ENCODE results near the gene TBC1D7.

Gene TBC1D7
- 7.6 to 15.4 (median 7.9) reads per million in 3 experiments for total RNA-seq

DNA sequence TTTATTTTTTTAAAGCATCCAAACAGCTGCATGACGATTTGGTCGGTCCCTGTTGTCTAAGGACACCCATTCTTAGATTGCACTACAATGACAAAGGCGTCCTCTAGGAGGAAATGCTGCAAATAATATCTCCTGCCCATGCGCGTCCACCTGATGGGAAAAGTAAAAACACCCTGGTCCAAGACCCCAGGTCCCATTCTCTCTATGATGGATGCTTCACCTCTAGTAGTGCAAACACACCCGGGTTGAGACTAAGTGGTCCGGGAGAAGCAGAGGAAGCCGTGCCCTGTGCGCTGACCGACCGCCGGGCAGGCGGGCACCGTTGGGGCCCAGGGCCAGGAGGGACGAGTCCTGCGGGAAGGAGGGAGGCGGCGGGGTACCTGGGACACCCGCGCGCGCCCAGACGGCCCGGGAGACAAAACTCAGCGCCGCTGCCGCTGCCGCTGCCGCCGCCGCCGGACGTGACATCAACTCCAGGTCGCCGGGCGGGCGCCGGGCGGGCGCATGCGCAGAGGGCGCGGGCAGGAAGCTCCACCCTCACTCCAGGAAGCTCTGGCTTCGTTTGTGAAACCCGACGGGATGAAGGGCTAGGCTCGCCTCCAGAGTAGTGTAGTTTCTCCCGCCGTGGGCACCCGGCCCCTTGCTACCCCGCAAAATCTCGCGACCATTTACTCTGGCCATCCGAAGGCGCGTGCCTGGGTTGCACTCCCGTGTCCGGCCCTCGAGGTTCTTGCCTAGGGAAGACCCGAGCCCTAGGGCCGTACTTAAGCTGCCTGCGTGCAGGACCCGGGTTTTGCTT is at the start of gene TBC1D7:
Gene TBC1D7 (minus strand): TSS at position 462 of the 799 bp plus-strand sequence. CDS start 1,639 bp downstream, outside the sequence.
- DNase-seq: peak; percentile 94

DNA sequence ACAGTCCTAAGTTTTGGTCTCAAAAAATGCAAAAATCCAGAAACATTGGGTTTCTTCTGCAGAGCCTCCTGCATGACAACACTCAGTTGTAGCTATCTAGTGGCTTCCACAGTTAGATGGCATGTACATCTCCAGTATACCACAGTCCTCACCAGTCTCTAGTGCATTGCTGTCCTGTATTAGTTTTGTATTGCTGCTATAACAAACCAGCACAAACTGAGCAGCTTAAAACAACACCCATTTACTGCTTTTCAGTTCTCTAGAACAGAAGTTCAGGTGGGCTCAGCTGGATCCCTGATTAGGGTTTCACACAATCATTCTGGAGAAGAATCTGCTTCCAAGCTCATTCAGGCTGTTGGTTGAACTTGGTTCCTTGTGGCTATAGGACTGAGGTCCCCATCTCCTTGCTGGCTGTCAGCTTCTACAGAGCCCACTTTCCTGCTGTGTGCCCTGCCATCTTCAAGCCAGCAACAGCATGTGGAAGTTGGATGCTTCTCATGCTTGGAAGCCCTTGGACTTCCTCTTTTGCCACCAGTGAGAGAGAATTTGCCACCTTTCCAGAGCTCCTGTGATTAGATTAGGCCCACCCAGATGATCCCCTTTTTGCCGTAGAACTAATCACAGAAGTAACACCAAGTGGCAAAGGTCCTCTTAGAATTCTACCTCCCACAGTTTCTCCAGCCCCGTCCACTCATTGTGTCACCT is 48.9 kb upstream of the TBC1D7 start:
- no peak for DNase-seq

DNA sequence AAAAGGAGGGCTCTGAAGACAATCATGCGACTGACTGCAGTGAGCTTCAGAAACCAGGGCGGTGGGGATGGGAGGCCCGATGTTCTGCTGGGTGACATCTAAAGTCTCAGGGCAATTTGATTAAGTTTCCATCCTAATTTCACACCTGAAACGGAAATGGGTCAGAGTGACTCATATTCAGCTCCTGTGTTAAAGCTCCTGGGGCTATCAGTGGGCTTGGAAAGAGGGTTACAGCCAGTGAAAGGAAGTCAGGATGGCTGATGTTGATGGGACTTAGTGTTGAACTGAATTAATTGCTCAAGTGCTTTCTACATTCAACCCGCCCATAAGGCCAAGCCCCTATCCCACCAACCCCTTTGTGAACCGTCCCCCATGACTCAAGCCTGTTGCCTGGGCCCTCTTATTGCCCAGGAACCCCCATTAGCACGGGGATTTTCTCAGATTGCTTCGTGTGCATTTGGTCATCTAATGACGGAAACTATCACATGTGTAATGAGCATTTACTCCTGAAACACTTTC is 47.1 kb upstream of the TBC1D7 start:
- no peak for DNase-seq

DNA sequence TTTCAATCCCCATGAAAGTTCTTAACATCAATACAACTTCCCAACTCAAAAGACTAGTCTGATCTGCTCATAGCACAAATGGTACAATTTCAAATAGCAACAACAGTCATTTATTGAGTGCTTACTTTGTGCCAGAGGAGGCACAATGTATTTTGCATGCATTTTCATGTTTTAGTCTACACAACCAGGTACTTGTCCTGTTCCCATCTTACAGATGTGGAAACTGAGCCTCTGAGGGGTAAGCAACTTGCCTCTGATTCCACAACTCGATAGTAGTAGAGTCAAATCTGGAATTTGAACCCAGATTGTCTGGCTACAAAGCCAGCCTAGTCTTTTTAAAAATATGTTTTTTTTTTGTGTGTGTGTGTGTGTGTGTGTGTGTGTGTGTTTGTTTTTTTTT is 45.6 kb upstream of the TBC1D7 start:
- no peak for DNase-seq

DNA sequence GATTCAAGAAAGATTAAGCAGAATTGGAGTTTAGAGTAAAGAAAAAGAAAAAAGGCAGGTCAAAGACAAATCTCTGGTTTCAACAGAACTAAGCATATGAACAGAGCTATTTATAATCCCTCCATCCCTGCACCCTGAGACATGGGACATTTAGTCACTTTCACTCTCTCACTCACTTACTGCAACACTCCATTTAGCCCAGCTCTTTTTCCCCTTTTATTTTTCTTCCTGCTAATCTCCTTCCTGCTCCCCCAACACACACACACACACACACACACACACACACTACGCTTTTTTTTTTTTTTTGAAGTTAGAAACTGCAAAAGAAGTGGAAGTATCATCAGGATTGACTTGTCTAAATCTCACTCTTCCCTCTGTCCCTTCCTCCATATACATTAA is 45.1 kb upstream of the TBC1D7 start:
- DNase-seq: no peak

DNA sequence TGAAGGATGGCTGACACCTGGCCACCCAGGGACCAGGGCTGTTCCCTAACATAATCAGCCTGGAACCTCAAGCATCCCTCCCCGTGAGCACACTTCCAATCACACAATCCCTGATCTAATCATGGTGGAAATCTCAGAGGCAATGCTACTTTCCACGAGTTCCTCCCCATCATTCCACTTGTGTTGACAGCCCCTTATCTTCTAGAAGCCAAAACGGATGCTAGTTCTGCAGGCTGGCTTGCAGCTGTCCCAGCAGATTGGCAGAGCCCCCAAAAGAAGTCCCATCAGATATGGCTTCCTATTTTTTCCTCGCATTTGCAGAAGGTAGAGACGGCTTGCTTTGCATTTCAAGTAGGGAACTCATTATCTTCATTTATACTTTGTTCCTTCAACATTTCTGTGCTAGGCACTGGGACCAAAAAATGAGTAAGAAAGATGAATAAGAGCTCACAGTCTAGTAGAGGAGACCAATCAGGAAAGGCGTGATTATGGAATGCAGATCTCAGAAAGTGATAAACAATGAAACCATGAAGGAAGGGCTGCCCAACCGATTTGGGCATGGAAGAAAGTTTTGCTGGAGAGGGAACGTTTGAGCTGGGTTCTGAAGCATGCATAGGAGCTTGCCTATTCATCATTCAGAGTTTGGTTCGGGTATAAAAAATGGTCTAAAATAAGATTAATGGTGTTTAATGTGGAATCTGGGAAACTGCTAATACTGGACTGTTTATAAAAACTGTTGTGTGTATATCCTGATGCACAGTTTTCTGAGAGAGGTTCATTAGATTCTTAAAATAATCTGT is 44.6 kb upstream of the TBC1D7 start:
- DNase-seq: no peak

DNA sequence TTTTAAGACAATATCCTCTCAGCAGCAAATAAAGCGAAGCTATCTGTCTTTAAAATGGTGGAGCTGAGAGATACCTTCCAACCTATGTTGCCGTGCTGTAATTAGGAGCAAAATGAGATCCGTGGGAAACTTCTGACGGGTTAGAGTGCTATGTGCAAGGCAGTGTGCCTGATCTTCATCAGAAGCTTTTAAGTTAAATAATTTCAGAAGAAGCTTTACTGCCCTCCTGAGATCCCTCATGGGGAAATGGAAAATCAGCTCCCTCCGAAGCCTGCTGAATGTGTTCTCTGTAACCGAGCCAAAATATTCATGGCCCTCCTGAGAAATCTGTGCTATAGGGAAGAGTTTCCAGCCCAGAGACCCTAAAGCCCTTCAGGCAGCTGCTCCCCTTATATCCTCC is 43.7 kb upstream of the TBC1D7 start:
- no peak for DNase-seq

DNA sequence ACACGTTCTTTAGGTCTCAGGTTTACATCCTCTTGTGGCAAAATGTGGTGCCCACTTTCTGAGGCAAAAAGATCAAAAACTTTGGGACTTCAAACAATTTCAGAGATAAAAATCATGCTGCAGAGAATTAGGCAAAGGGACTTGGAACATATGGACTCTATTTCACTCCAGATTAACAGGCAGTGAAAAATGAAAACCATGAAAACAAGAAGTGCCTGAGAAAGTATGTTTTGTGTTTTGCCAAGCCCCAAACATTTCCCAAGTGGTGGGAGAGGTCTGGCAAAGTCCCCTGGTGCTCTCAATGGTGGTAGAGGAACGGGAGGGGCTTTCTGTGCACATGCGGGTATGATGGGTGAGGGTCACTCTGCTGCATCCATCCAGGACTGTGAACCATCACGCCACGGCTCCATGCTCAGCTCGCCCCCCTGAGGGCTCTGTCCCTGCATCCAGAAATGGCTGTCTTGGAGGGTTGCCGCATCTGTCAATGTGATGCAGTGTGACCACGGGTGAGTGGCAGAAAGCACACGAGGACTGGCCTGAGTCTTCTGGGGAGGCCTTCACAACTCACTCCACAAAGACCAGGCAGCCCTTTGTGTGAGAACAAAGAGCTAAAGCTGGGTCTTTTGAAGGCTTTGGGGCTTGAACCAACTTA is 43.2 kb upstream of the TBC1D7 start:
- DNase-seq: no peak

DNA sequence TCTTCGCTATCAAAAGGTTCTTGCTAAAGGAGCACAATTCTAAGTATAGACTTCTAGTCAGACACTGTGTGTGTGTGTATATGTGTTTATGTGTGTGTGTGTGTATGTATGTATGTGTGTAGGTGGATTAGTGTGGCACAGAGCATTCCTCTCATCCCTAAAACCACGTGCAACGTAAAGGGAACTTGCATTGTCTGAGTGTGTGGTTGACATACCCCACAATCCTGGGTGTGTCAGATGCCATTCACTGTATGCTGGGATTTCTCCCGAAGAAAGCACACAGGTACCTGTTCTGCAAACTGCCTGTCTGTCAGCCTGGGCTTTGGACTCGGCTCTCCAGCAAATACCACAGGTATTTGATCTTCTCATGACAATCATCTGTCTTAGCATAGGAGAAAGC is 42.3 kb upstream of the TBC1D7 start:
- no peak for DNase-seq

DNA sequence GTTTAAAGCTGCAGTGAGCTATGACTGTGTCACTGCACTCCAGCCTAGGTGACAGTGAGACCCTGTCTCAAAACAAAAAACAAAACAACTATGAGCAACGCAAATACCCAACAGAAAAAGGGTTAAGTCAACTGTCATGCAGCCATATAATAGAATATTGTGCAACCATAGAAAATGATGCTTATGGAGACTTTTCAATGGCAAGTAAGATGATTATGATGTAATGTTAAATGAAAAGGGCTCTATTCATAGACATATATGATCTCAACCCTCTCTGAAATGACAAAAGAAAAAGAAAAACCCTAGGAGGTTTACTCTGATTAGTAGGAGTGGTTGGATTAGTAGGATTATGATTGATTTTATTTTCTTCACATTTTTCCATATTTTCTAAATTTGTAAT is 41.3 kb upstream of the TBC1D7 start:
- DNase-seq: no peak

DNA sequence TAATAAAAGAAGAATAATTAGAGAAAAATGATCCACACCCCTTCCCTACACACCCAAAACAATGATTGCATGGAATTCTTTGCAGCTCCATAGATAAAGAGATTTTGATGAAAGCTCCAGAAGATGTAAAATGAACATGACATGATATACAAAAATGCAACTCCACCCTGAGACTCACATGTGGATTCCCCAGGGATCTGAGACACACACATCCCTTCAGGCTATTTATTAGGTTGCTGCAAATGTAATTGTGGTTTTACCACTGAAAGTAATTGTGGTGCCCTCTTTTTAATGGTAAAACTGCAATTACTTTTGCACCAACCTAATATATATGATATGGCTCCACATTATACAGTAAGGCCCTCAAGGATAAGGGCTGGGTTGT is 40.4 kb upstream of the TBC1D7 start:
- no peak for DNase-seq

DNA sequence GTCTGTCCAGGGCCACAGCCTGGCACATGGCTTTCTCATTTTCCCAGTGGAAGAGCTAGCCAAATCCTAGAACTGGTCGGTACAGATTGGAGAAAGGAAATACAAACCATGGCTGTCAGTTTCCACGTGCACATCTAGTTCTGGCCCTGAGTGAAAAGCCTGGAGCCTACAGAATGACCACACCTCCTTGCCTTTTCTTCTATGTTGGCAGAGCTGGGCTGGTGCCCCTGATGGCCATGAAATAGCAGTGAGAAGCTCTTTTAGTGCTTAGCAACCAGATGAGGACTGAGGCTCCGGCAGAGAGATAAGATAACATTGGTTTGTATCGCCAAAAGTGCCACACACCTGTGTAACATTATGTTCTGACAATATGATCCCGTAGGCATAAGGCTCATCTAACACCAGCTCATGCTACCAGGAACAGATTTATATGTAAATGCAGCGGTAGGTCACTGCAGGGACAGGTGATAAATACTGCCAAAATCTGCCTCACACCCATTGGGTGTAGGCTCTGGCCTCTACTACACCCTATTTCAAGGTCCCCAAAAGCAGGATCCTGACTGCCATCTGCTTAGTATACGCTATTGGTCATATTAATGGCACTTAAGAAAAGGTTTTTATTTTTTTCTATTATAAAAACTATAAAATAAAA is 39.9 kb upstream of the TBC1D7 start:
- DNase-seq: no peak

DNA sequence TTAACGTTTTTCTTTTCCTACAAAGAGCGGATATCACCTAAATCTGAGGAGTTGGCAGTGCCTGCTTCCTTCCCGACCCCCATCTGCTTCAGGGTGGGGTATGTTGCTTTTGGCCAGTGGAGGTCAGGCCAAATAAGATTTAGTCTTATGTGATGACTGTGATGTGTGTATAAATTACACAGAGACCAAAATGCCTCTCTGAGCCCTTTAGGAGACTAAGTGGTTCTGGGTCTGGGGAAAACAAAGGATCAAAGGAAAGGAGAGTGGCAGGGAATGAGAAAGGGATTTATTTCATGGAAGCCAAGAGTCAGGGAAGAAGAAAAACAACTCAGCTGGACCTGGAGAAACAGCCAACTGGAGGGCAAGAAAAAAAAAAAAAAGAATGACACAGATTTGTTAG is 39.1 kb upstream of the TBC1D7 start:
- DNase-seq: no peak

DNA sequence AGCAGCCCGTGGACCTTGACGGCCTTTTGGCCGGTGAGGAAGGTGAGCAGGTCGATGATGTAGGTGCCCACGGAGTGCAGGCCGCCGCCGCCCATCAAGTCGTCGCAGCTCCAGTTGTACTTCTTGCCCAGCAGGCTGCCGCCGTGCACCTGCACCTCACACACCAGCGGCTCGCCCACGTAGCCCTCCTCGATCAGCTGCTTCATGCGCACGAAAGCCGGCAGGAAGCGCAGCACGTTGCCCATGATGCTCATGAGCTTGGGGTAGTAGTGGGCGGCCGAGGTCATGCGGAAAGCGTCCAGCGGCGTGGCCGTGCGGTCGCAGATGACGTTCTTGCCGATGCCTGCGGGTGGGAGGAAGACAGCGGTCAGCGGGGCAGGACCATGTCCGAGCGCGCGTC is 37.0 kb upstream of the TBC1D7 start:
- DNase-seq: no peak

DNA sequence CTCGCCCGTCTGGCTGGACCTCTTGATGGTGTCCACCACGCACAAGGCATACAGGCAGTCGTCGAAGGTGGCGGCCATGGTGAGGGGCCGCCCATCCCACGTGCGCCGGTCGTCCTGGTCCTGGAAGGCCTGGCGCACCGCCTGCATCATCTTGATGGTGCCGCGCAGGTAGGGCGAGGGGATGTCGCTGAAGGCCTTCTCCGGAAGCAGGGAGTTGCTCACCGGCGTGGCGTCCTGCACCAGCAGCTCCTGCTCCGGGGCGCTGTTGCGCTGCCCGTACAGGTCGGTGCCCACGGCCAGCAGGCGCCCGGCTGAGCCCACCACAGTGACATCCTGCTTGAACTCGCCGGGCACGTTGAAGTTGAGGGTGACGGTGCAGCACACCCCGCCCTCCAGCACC is 36.5 kb upstream of the TBC1D7 start:
- no peak for DNase-seq

DNA sequence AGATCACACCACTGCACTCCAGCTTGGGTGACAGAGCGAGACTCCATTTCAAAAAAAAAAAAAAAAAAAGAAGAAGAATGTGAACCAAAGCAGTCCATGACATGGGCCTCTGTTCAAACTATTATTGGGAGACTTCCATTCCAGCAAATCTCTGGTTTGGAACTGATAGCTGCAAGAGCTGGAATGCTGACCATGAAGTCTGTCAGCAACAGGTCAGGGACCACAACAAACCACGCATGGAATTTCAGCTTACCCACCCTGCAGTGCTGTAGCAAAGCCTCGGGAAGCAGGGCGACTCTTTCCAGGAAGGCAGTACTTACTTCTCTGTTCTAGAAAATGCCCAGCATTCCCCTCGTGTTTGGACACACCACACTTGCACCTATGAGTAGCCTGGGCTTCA is 34.1 kb upstream of the TBC1D7 start:
- no peak for DNase-seq

DNA sequence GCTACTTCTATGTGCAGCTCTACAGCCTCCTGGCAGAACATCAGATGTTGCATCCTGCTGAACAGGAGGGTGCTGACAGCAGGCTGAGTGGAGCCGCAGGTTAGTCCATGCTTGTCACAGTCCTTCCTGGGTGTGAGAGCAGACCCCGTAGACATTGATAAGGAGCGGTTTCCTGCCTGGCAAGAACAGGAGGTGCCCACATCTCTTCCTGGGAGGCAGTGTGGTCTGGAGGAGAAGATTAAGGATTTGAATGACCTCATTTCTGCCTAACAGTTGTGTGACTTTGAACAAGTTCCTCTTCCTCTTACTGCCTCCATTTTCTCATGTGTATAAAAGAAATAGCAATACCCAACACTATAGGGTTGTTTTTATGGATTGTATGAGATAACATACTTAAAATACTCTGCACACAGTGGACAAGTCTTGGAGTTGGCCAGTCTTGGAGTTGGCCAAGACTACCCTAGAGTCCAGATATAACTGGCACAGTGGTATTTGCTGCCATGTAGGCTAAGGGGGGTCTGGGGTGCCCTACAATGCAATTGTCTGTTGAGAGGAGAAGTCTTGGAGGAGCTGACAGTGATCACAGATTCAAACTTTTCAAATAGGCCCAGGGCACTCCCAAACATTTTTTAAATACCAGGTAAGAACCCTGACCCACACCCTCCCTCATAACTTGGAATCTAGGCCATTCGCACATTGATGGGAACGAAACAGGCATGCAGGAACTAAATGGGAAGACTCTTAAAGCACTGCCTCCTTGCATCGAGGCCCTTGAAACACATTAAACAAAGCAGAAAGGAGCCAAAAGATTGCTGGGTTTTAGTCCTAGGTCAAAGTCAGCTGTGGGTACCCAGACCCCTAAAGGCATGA is 32.6 kb upstream of the TBC1D7 start:
- DNase-seq: no peak

DNA sequence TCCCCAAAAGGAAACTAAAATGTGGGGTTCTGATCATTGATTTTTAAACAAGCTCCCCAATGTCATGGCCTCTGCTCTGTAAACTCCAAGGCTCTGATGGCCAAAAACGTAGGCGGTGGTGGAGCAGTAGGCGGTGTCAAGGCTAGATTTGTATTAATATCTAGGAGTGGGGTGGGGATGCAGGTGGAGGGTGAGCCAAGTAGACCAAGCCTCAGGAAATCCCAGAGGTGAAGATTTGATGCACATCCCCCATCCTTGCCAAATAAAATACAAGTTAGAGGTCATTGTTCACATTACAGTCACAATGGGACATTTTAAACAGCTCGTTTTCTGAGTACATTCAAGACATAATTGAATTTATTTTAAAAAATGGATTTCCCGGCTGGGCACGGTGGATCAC is 30.9 kb upstream of the TBC1D7 start:
- no peak for DNase-seq

DNA sequence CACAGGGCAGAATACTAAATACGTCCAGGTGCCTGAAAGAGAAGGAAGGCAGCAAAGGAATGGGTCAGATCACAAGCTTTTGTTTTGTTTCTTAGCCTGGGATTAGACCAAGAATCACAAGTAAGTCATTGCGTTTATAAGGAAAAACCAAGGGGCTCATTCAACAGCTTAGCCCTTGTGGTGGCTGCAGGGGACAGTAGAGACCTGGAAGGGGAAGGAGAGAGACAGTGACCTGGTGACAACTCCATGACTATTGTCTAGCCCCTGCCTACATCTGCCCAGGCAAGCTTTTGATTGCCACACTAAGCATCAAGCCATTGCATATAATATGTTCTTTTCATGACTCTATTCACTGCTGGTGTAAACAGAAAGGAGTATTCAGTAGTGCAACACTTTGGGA is 30.2 kb upstream of the TBC1D7 start:
- DNase-seq: no peak

DNA sequence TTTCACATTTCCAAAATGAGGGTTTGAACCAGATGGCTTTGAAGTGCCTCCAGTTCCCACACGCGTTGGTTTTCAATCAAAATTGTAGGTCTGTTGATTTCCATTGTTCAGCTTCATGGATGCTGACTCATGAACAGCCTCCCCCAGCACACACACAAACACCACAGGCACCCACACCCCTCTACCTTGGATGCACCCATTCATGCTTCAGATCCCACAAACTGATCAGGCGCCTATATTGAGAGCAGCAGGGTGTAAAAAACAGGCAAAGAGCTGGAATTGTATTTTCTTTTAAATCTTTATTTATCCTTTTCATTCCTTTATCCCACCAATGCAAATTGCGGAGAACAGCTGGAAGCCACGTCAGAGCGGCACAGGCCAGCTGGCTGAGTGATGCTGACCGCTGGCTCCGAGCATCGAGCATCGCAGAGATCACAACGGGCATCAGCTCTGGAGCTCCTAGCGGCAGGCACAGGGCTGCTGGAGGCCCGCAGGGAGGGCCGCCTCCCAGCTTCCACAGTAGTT is 29.3 kb upstream of the TBC1D7 start:
- no peak for DNase-seq

Data from central memory CD4-positive, alpha-beta T cell (primary cell).